Measurements from ENCODE around the gene KCNIP4.

KCNIP4 gene

GRCh38 chr4:21887481-21887880 is 61.1 kb downstream of the KCNIP4 start:
- H3K27me3 ChIP-seq (ENCODE audit: control insufficient read depth, insufficient read depth, low read length) = no peaks in the 10 kb centered on the region
- H3K9me3 ChIP-seq (ENCODE audit: control insufficient read depth, low read length) = no peaks in the 10 kb centered on the region
- no peak overlapping the region for H3K4me3 ChIP-seq (ENCODE audit: low read depth, low read length)
- TF ChIP-seq CTCF (IDR thresholded peaks at IDR 0.05) = no peak
- H3K36me3 ChIP-seq (ENCODE audit: control insufficient read depth, insufficient read depth, low read length) = no peaks in the 10 kb centered on the region
- H3K79me2 ChIP-seq = no peaks in the 10 kb centered on the region
- H2AFZ ChIP-seq = no peak overlapping the region
- H3K4me2 ChIP-seq (ENCODE audit: low read length) = no peak overlapping the region
- no peak overlapping the region for H3K9ac ChIP-seq
- H3K4me1 ChIP-seq = no peaks in the 10 kb centered on the region
- H3K27ac ChIP-seq = no peak overlapping the region

GRCh38 chr4:21885770-21886169 is 62.8 kb downstream of the KCNIP4 start:
- no peaks in the 10 kb centered on the region for H3K27me3 ChIP-seq (ENCODE audit: control insufficient read depth, insufficient read depth, low read length)
- no peak overlapping the region for H3K4me3 ChIP-seq (ENCODE audit: low read depth, low read length)
- no peaks in the 10 kb centered on the region for H3K9me3 ChIP-seq (ENCODE audit: control insufficient read depth, low read length)
- no peaks in the 10 kb centered on the region for H3K79me2 ChIP-seq
- no peaks in the 10 kb centered on the region for H3K4me1 ChIP-seq
- H3K36me3 ChIP-seq (ENCODE audit: control insufficient read depth, insufficient read depth, low read length) = no peaks in the 10 kb centered on the region
- no peak overlapping the region for H2AFZ ChIP-seq
- no peak overlapping the region for H3K27ac ChIP-seq
- no peak for TF ChIP-seq CTCF (IDR thresholded peaks at IDR 0.05)
- no peak overlapping the region for H3K4me2 ChIP-seq (ENCODE audit: low read length)
- no peak overlapping the region for H3K9ac ChIP-seq

- no peak for TF ChIP-seq CTCF (IDR thresholded peaks at IDR 0.05)
- H3K36me3 ChIP-seq (ENCODE audit: control insufficient read depth, insufficient read depth, low read length) = no peaks in the 10 kb centered on the region
- no peaks in the 10 kb centered on the region for H3K9me3 ChIP-seq (ENCODE audit: control insufficient read depth, low read length)
- H3K9ac ChIP-seq = no peak overlapping the region
- H3K79me2 ChIP-seq = no peaks in the 10 kb centered on the region
- no peaks in the 10 kb centered on the region for H3K27me3 ChIP-seq (ENCODE audit: control insufficient read depth, insufficient read depth, low read length)
- no peak overlapping the region for H3K4me3 ChIP-seq (ENCODE audit: low read depth, low read length)
- no peak overlapping the region for H2AFZ ChIP-seq
- H3K27ac ChIP-seq = no peak overlapping the region
- no peak overlapping the region for H3K4me2 ChIP-seq (ENCODE audit: low read length)
- no peaks in the 10 kb centered on the region for H3K4me1 ChIP-seq
These were observed 63.3 kb downstream of the KCNIP4 start for GRCh38 chr4:21885241-21885640.

- no peak overlapping the region for H3K9ac ChIP-seq
- H3K9me3 ChIP-seq (ENCODE audit: control insufficient read depth, low read length) = no peaks in the 10 kb centered on the region
- H3K27ac ChIP-seq = no peak overlapping the region
- H3K4me2 ChIP-seq (ENCODE audit: low read length) = no peak overlapping the region
- no peaks in the 10 kb centered on the region for H3K36me3 ChIP-seq (ENCODE audit: control insufficient read depth, insufficient read depth, low read length)
- H3K4me3 ChIP-seq (ENCODE audit: low read depth, low read length) = no peak overlapping the region
- H3K4me1 ChIP-seq = no peaks in the 10 kb centered on the region
- TF ChIP-seq CTCF (IDR thresholded peaks at IDR 0.05) = no peak
- no peaks in the 10 kb centered on the region for H3K79me2 ChIP-seq
- no peak overlapping the region for H2AFZ ChIP-seq
- no peaks in the 10 kb centered on the region for H3K27me3 ChIP-seq (ENCODE audit: control insufficient read depth, insufficient read depth, low read length)
These were observed 64.0 kb downstream of the KCNIP4 start for GRCh38 chr4:21884615-21885014.

- no peak overlapping the region for H3K4me3 ChIP-seq (ENCODE audit: low read depth, low read length)
- H3K4me2 ChIP-seq (ENCODE audit: low read length) = no peak overlapping the region
- H3K4me1 ChIP-seq = no peaks in the 10 kb centered on the region
- H3K27me3 ChIP-seq (ENCODE audit: control insufficient read depth, insufficient read depth, low read length) = no peaks in the 10 kb centered on the region
- no peaks in the 10 kb centered on the region for H3K9me3 ChIP-seq (ENCODE audit: control insufficient read depth, low read length)
- H3K79me2 ChIP-seq = no peaks in the 10 kb centered on the region
- no peak for TF ChIP-seq CTCF (IDR thresholded peaks at IDR 0.05)
- H3K27ac ChIP-seq = no peak overlapping the region
- no peak overlapping the region for H3K9ac ChIP-seq
- no peak overlapping the region for H2AFZ ChIP-seq
- no peaks in the 10 kb centered on the region for H3K36me3 ChIP-seq (ENCODE audit: control insufficient read depth, insufficient read depth, low read length)
These were observed 66.3 kb downstream of the KCNIP4 start for GRCh38 chr4:21882051-21882839.

Measured in parathyroid adenoma (tissue), 2 donors.